Measurements from ENCODE around the gene CDKN1C.

Gene CDKN1C

DNA sequence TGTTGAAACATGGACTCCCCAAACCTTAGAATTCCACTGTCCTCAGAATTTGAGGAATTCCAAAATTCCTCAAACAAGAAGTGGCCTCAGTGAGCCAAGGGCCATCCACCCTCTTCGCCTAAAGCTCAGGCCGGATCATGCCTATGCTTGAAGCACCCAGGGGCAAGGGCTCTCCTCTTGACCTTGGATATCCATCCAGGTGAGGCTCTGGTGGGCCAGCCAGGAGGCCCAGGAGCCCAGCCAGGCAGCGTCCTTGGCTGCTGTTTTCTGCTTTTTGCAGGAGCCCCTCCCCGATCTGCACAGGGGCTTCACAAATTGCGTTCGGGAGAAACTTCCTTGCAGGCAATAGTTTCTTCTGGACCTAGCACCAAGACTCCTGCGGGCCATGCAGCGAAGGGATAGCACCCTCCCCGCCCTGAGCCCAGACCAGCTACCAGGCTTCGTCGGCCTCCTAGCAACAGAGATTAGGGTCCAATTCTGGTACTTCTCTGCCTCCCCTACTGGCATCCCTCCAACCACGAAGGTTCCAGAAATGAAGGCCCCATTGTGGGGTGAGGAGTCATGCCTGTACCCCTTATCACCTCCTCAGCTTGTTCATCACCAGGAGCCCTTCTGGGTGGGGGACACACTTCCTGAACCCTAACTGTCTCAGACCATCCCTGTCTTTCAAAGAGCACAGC lies 41.7 kb upstream of the CDKN1C start:
- Mint-ChIP-seq H3K27ac (no peak overlapping the region), H3K27me3 (peaks cover 5% of the 10 kb centered on the region), H3K9me3 (no peaks in the 10 kb centered on the region), H3K4me3 (no peak overlapping the region), H3K36me3 (no peaks in the 10 kb centered on the region), H3K4me1 (peaks cover 15% of the 10 kb centered on the region)

DNA sequence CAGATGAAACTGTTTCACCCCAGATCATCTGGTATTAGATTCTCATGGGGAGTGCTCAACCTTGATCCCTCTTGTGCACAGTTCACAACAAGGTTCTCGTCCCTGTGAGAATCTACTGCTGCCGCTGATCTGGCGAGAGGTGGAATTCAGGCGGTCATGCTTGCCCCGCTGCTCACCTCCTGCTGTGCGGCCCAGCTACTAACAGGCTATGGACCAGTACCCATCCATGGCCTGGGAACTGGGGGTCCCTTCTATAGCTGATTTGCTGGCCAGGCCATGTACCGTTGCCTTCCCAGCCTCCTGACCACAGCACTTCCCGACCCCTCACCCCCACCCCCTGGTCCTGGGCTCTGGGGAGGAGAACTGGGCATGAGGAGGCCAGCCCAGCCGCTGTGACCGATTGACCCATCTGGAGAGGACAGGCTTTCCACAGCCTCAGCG lies 41.1 kb upstream of the CDKN1C start:
- no peaks in the 10 kb centered on the region for H3K9me3 Mint-ChIP-seq
- H3K27me3 Mint-ChIP-seq, result peaks cover 5% of the 10 kb centered on the region
- no peak overlapping the region for H3K4me3 Mint-ChIP-seq
- H3K4me1 Mint-ChIP-seq, result peaks cover 15% of the 10 kb centered on the region
- H3K27ac Mint-ChIP-seq, result no peak overlapping the region
- no peaks in the 10 kb centered on the region for H3K36me3 Mint-ChIP-seq

DNA sequence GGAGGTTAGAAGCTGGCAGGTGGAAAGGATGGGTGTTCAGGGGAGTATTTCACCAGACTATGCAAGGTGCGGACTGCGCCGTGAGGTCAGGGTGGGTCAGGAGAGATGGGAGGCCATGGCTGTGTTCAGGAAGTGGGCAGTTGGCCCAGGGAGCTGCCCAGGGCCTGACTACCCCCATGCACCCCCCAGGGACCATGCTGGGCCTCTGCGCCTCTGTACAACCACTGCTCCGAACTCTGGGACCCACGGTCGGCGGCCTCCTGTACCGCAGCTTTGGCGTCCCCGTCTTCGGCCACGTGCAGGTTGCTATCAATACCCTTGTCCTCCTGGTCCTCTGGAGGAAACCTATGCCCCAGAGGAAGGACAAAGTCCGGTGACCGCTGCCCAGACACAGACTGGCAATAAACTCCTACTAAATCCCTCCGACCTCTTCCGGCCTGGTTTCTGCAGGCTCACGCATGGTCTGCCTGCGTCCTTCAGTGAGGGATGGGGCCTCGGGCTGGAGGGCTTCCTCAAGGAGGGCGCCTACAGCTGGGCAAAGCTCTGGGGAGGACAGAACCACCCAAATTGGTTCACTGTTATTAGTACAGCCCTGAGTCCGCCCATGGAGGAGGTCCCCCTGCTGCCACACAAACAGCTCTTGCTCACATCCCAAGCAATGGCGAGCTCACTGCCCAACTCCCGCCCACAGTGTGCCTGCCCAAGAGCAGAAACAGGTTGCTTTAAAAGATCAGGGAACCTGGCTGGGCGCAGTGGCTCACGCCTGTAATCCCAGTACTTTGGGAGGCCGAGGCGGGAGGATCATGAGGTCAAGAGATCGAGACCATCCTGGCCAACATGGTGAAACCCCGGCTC lies 39.5 kb upstream of the CDKN1C start:
- Mint-ChIP-seq H3K27me3 (peaks cover 5% of the 10 kb centered on the region), H3K27ac (no peak overlapping the region), H3K4me1 (peaks cover 11% of the 10 kb centered on the region), H3K9me3 (no peaks in the 10 kb centered on the region), H3K36me3 (no peaks in the 10 kb centered on the region), H3K4me3 (no peak overlapping the region)

DNA sequence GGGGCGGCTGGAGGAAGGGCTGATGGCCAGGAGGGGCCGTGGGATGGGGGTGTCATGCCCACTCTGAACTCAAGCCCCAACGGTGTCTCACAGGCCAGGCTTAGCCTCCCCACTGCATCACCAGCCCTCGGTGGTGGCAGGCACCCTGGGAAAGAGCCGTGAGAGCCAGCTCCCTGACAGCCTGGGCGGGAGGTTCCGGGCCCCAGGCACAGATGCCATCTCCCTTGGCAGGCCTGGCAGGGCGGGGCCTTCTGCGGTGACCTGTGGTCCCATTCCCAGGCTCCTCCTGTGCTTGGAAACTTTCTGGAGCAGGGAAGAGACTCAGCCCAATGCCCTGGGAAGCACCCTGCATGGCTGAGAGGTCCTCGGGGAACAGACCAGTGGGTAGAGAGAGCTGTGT lies 38.8 kb upstream of the CDKN1C start:
- peaks cover 5% of the 10 kb centered on the region for H3K27me3 Mint-ChIP-seq

DNA sequence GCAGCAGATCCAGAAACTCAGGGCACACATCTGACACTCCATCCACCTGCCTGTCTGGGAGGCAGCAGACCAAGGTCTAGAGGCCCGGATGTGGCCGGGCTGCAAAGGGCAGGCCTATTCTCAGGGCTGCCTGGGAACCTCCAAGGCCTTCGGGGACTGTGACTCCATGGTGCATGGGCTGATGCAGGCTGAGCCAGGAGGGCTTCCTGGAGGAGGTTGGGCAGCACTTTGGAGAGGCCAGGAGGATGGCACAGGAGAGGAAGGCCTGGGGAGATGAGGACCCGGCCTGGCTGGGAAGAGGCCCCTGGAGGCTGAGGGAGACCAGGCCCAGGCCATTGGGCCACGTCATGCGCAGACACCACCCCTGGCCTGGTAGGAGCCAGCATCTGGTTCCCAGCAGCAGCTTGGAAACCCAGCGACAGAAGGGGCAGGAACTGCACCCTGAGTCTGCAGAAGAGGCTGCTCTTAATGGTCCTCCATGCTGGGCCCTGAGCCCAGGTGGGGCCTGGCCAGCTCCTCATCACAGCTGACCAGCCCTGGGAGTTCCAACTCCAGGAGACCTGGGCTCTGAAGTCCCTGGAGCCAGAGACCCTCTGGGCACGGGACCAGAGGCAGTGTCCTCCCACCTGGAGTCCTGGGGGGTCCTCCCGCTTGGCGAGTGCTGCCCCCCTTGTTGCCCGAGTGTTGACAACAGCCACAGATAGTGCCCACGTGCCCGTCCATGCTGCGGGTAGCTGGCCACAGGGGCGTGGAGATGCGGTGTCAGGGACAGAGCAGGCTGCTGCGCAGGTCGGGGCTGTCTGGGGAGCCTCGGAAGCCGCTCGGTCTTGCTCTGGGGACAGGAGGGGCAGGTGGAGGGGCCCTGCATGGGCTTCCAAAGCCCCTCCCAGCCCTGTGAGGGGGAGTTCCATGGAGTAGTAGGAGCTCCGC lies 38.1 kb upstream of the CDKN1C start:
- peaks cover 4% of the 10 kb centered on the region for H3K27me3 Mint-ChIP-seq
- no peak overlapping the region for H3K4me3 Mint-ChIP-seq
- H3K36me3 Mint-ChIP-seq, result no peaks in the 10 kb centered on the region
- peaks cover 7% of the 10 kb centered on the region for H3K4me1 Mint-ChIP-seq
- H3K9me3 Mint-ChIP-seq, result no peaks in the 10 kb centered on the region
- no peak overlapping the region for H3K27ac Mint-ChIP-seq

More for the DNA sequence above, 38.8 kb upstream of the CDKN1C start:
- no peaks in the 10 kb centered on the region for H3K36me3 Mint-ChIP-seq
- no peak overlapping the region for H3K4me3 Mint-ChIP-seq
- no peaks in the 10 kb centered on the region for H3K9me3 Mint-ChIP-seq
- no peak overlapping the region for H3K27ac Mint-ChIP-seq
- H3K4me1 Mint-ChIP-seq, result peaks cover 11% of the 10 kb centered on the region

DNA sequence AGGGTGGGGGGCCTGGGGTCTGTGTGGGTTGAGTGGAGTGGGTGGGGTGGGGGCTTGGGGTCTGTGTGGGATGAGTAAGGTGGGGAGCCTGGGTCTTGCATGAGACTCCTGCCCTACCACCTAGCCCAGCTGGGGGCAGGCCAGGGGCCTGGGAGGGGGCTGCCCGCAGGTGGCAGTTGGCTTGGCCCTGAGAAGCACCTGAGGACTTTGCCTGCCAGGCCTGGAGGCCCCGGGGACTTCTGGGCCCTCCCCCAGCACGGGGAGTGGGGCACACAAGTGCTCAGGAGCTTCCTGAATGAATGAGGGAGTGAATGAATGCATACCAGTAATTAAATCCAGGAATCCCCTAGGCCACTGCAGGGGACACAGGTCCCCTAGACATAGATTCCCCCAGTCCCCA lies 37.1 kb upstream of the CDKN1C start:
- Mint-ChIP-seq H3K9me3 (no peaks in the 10 kb centered on the region), H3K4me1 (no peaks in the 10 kb centered on the region), H3K4me3 (no peak overlapping the region), H3K27ac (no peak overlapping the region), H3K36me3 (no peaks in the 10 kb centered on the region), H3K27me3 (no peaks in the 10 kb centered on the region)

DNA sequence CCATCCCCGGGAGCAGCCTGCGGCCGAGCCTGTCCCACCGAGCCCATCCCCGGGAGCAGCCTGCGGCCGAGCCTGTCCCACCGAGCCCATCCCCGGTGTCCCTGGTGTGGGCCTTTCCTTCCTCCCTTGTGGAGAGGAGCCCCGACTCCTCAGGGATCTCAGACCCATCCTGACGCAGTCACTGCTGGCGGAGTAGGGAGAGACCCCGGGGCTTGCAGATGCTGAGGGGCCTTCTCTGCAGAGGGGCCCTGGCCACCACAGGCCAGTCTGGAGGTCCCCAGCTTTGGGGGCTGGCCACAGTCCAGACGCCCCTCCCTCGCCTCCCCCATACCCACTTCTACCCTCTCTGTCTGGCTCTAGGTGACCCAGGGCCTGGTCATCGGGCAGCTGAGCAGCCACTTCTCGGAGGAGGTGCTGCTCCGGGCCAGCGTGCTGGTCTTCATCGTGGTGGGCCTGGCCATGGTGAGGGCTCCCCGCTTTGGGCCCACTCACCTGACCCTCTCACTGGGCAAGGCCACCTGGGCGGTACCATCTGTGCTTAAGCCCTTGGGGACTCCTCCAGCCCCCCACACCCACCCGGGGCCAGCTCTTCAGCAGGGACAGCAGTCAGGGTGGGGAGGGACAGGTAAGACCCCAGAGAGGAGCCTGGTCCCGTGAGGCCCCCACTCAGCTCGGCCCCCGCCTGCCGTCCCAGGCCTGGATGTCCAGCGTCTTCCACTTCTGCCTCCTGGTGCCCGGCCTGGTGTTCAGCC lies 36.3 kb upstream of the CDKN1C start:
- Mint-ChIP-seq H3K36me3 (no peaks in the 10 kb centered on the region), H3K9me3 (no peaks in the 10 kb centered on the region), H3K4me1 (no peaks in the 10 kb centered on the region), H3K27me3 (no peaks in the 10 kb centered on the region), H3K27ac (no peak overlapping the region), H3K4me3 (no peak overlapping the region)

DNA sequence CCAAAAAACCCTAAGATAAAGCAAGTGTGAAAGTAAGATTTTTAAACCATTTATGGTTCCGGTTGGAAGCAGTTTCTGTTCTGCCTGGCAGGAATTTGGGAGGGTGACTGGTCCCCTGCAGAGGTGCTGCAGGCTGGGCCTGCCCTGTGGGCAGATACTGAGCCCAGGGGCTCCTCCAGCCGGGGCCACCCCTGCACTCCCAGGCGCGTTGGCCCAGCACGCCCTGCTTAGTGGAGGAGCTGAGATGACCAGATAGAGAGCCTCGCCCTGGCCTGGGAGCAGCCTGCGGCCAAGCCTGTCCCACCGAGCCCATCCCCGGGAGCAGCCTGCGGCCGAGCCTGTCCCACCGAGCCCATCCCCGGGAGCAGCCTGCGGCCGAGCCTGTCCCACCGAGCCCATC lies 35.7 kb upstream of the CDKN1C start:
- no peaks in the 10 kb centered on the region for H3K9me3 Mint-ChIP-seq
- no peak overlapping the region for H3K4me3 Mint-ChIP-seq
- no peaks in the 10 kb centered on the region for H3K36me3 Mint-ChIP-seq
- H3K27me3 Mint-ChIP-seq, result no peaks in the 10 kb centered on the region
- H3K27ac Mint-ChIP-seq, result no peak overlapping the region
- H3K4me1 Mint-ChIP-seq, result no peaks in the 10 kb centered on the region

DNA sequence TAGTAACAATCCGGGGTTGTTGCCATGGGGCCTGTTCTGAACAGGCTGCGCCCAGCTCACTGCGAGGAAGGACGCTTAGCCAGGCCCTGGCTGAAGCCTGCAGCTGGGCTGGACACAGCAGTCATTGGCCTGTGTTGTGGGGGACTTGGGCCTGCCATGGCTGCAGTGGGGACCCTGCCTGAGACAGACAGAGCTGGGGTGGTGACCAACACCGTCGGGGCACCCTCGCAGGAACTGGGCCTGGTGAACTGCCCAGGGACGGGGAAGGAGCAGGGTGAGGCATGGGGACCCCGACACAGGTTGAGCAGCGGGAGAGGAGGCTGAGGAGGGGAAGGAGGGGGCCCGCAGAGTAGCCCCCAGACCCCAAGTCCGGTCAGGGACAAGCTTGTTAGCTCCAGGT lies 34.8 kb upstream of the CDKN1C start:
- Mint-ChIP-seq H3K9me3 (no peaks in the 10 kb centered on the region), H3K36me3 (no peaks in the 10 kb centered on the region), H3K27ac (no peak overlapping the region), H3K27me3 (no peaks in the 10 kb centered on the region), H3K4me3 (no peak overlapping the region), H3K4me1 (no peaks in the 10 kb centered on the region)

DNA sequence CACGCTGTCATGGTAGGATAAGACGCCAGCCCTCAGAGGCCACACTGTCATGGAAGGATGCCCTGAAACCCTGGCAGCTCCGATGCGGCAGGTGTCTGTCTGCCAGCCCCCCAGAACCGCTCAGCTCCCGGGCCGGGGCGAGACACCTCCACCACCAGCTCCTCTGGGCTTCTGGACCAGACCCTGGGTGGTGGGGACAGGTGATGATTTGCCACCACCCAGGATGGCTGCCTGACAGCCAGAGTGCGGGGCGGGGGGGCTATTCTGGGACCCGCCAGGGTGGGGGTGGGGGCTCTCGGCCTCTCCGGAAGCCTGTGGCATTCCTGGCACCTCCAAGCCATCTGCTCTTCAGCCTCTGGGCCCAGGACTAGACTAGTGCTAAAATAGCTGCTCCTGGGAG lies 34.3 kb upstream of the CDKN1C start:
- Mint-ChIP-seq H3K9me3 (no peaks in the 10 kb centered on the region), H3K36me3 (no peaks in the 10 kb centered on the region), H3K4me1 (no peaks in the 10 kb centered on the region), H3K4me3 (no peak overlapping the region), H3K27ac (no peak overlapping the region), H3K27me3 (no peaks in the 10 kb centered on the region)

DNA sequence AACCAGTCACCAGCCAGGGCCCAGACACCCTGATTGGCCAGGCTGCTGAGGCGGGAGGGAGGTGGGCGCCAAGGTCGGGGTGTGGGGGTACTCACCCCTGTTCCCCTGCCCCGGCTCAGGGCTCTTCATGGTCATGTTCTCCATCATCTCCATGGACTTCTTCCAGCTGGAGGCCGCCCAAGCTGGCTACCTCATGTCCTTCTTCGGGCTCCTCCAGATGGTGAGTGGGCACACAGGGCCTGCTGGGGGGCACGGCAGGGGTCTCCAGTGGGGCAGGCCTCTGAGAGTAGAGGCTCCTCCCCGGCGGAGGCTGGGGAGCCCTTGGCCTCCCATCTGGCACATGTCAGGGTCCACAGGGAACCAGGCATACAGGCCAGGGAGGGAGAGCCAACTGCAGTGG lies 33.6 kb upstream of the CDKN1C start:
- Mint-ChIP-seq H3K27me3 (no peaks in the 10 kb centered on the region), H3K36me3 (no peaks in the 10 kb centered on the region), H3K4me3 (no peak overlapping the region), H3K4me1 (no peaks in the 10 kb centered on the region), H3K27ac (no peak overlapping the region), H3K9me3 (no peaks in the 10 kb centered on the region)

DNA sequence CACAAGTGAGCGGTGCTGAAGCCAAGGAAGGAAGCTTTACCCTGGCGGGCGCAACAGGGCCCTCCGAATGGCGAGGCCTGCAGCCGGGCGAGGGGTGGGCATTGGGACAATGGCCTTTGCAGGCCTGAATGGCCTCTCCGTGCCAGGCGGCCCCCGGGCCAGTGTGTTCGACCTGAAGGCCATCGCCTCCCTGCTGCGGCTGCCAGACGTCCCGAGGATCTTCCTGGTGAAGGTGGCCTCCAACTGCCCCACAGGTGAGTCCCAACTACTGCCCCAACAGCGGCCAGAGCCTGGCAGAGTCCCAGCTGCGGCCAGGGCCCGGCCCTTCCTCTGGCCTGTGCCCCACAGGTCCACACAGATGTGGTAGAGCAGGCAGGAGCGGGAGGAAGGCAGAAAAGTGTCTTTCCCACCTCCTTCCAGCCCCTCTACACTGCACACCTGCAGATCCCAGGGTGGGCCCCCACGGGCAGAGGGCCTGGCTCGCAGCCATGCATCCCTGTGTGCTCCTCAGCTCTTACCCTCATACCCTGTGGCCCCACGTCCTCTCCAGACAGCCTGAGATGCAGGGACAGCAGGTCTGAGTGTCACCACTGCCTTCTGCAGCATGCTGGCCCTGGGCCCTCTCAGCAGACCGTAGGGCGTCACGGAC lies 32.4 kb upstream of the CDKN1C start:
- no peaks in the 10 kb centered on the region for H3K36me3 Mint-ChIP-seq
- no peaks in the 10 kb centered on the region for H3K27me3 Mint-ChIP-seq
- no peak overlapping the region for H3K27ac Mint-ChIP-seq
- H3K4me1 Mint-ChIP-seq, result peaks cover 10% of the 10 kb centered on the region
- no peak overlapping the region for H3K4me3 Mint-ChIP-seq
- H3K9me3 Mint-ChIP-seq, result no peaks in the 10 kb centered on the region

DNA sequence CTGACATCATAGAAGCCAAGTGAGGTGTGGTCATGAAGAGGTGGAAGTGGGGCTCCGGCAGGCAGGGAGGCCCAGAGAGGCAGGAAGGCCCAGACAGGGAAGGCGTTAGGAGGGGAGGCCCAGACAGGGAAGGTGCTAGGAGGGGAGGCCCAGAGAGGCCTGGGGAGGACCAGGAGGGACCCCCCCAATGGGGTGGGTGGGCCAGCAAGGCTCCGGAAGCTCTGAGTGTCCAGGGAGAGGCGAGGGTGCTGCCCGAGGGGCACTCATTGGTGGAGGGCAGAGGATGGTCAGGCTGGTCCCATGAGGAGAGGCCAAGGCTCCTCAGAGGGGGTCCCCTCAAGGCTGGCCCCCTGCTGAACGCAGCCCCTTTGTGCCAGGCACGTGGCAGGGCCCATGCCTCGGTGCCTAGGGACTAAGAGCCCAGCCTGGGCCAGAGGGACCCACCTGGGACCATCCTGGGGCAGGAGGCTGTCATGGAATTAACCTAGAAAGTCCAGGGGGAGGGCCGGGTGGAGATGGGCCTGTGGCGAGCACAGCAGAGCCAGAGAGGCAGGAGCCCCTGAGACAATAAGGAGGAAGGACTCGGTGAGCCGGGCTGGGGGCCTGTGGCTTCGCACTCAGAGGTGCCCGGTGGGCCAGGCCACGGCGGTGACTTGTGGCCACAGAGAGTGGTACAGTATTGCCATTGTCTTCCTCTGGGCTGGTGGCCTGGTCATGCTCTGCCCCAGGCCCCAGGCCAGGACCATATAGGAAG lies 31.5 kb upstream of the CDKN1C start:
- H3K27me3 Mint-ChIP-seq, result no peaks in the 10 kb centered on the region
- H3K4me3 Mint-ChIP-seq, result no peak overlapping the region
- H3K36me3 Mint-ChIP-seq, result no peaks in the 10 kb centered on the region
- peaks cover 10% of the 10 kb centered on the region for H3K4me1 Mint-ChIP-seq
- H3K9me3 Mint-ChIP-seq, result no peaks in the 10 kb centered on the region
- no peak overlapping the region for H3K27ac Mint-ChIP-seq

Data from activated naive CD4-positive, alpha-beta T cell treated with anti-CD3 and anti-CD28 coated beads, Interleukin-2, amount 50 U/mL, for 24 hours (primary cell).